KMS-11 (cell line): ENCODE results near the gene GLT6D1.

Source experiments
- H2AFZ ChIP-seq: fragments of 200-600 bp; sonication (generic); 2 replicates; pipeline ENCODE4 v1.6.1; 2016; ENCODE audit warnings: antibody characterized with exemption, mixed run types, low read depth
- H3K27ac ChIP-seq: fragments of 200-600 bp; sonication (generic); 2 replicates; pipeline ENCODE4 v1.6.1; 2016; ENCODE audit warnings: mild to moderate bottlenecking, mixed run types
- H3K27me3 ChIP-seq: fragments of 200-600 bp; sonication (generic); 2 replicates; pipeline ENCODE4 v1.6.1; 2017; ENCODE audit warnings: mild to moderate bottlenecking, low read depth, mixed run types, moderate library complexity; ENCODE audit not compliant: insufficient read depth
- H3K36me3 ChIP-seq: fragments of 200-600 bp; sonication (generic); 2 replicates; pipeline ENCODE4 v1.6.1; 2017; ENCODE audit warnings: mild to moderate bottlenecking, mixed run types; ENCODE audit not compliant: insufficient read depth
- H3K4me1 ChIP-seq: fragments of 200-600 bp; sonication (generic); 2 replicates; pipeline ENCODE4 v1.6.1; 2016; ENCODE audit warnings: mild to moderate bottlenecking, low read depth, mixed run types; ENCODE audit not compliant: poor library complexity, severe bottlenecking
- H3K4me2 ChIP-seq: fragments of 200-600 bp; sonication (generic); 2 replicates; pipeline ENCODE4 v1.7.0; 2016; ENCODE audit warnings: mild to moderate bottlenecking, mixed run types
- H3K4me3 ChIP-seq: fragments of 200-600 bp; sonication (generic); IDR thresholded peaks from 2 replicates; pipeline ENCODE4 v1.6.1; 2017; ENCODE audit warnings: low read depth, low read length, mixed read lengths; ENCODE audit not compliant: insufficient read depth
- H3K79me2 ChIP-seq: fragments of 200-600 bp; sonication (generic); 2 replicates; pipeline ENCODE4 v1.6.1; 2016; ENCODE audit warnings: low read depth, mixed run types; ENCODE audit not compliant: insufficient read depth
- H3K9ac ChIP-seq: fragments of 200-600 bp; sonication (generic); 2 replicates; pipeline ENCODE4 v1.6.1; 2016; ENCODE audit warnings: mild to moderate bottlenecking, mixed run types
- H4K20me1 ChIP-seq: fragments of 200-600 bp; sonication (generic); 2 replicates; pipeline ENCODE4 v1.6.1; 2016; ENCODE audit warnings: mild to moderate bottlenecking, mixed run types; ENCODE audit not compliant: insufficient read depth
- CTCF ChIP-seq: fragments of 200-600 bp; sonication (generic); conservative IDR thresholded peaks from 2 replicates; pipeline ENCODE4 v1.6.1; 2017; ENCODE audit warnings: low read depth, mild to moderate bottlenecking, antibody characterized with exemption, low read length, moderate library complexity, mixed read lengths

Gene GLT6D1

GRCh38 chr9:135619599-135619886, 19.8 kb downstream of the GLT6D1 start:
- Histone ChIP-seq H3K27me3 (peaks cover 59% of the 10 kb centered on the region), H3K9ac (no peak overlapping the region), H3K4me3 (no peak overlapping the region), H4K20me1 (no peaks in the 10 kb centered on the region), H3K36me3 (no peaks in the 10 kb centered on the region), H2AFZ (no peak overlapping the region), H3K79me2 (no peaks in the 10 kb centered on the region), H3K4me2 (no peak overlapping the region), H3K4me1 (no peaks in the 10 kb centered on the region), H3K27ac (no peak overlapping the region)
- no peak for TF ChIP-seq CTCF

GRCh38 chr9:135618866-135619598, 20.3 kb downstream of the GLT6D1 start:
- Histone ChIP-seq H4K20me1 (no peaks in the 10 kb centered on the region), H3K27me3 (peaks cover 59% of the 10 kb centered on the region)

GRCh38 chr9:135617991-135618411, 21.3 kb downstream of the GLT6D1 start:
- no peak for TF ChIP-seq CTCF
- Histone ChIP-seq H3K9ac (no peak overlapping the region), H3K4me1 (no peaks in the 10 kb centered on the region), H3K27me3 (peaks cover 56% of the 10 kb centered on the region; the same call in 1 of the 2 replicates), H3K4me3 (no peak overlapping the region), H4K20me1 (no peaks in the 10 kb centered on the region), H2AFZ (no peak overlapping the region), H3K4me2 (no peak overlapping the region), H3K27ac (no peak overlapping the region), H3K36me3 (no peaks in the 10 kb centered on the region), H3K79me2 (no peaks in the 10 kb centered on the region)

More at GRCh38 chr9:135618866-135619598, 20.3 kb downstream of the GLT6D1 start:
- H3K27ac ChIP-seq: no peak overlapping the region
- H3K4me1 ChIP-seq: no peaks in the 10 kb centered on the region
- no peak overlapping the region for H3K9ac ChIP-seq
- no peaks in the 10 kb centered on the region for H3K36me3 ChIP-seq
- no peak overlapping the region for H3K4me2 ChIP-seq
- no peak overlapping the region for H3K4me3 ChIP-seq
- H3K79me2 ChIP-seq: no peaks in the 10 kb centered on the region
- no peak overlapping the region for H2AFZ ChIP-seq
- no peak for TF ChIP-seq CTCF

GRCh38 chr9:135617538-135617900, 21.8 kb downstream of the GLT6D1 start:
- H3K4me1 ChIP-seq: no peaks in the 10 kb centered on the region
- H2AFZ ChIP-seq: no peak overlapping the region
- H3K36me3 ChIP-seq: no peaks in the 10 kb centered on the region
- H4K20me1 ChIP-seq: no peaks in the 10 kb centered on the region
- no peak overlapping the region for H3K4me2 ChIP-seq
- H3K79me2 ChIP-seq: no peaks in the 10 kb centered on the region
- no peak overlapping the region for H3K27ac ChIP-seq
- no peak overlapping the region for H3K9ac ChIP-seq
- TF ChIP-seq CTCF: no peak
- H3K27me3 ChIP-seq: peaks cover 56% of the 10 kb centered on the region; the same call in 1 of the 2 replicates
- no peak overlapping the region for H3K4me3 ChIP-seq
